GM18505 (cell line): ENCODE data around the gene METTL26.
"Not testable (repeated sequence)": the region's sequence is repeated elsewhere in the genome, so short reads cannot be mapped to it uniquely, and the experiment has no call there.

Source experiments
- ATAC-seq: cut with Tn5 transposase; IDR thresholded peaks from one replicate; pipeline ENCODE4 v1.9.1; 2021; ENCODE audit not compliant: unreplicated experiment
- POLR2A ChIP-seq: IDR thresholded peaks from 4 replicates; pipeline ENCODE4 v1.6.1; 2011; ENCODE audit warnings: borderline replicate concordance; ENCODE audit not compliant: insufficient read depth, insufficient read length; ENCODE audit errors: extremely low read depth

The METTL26 gene

DNA sequence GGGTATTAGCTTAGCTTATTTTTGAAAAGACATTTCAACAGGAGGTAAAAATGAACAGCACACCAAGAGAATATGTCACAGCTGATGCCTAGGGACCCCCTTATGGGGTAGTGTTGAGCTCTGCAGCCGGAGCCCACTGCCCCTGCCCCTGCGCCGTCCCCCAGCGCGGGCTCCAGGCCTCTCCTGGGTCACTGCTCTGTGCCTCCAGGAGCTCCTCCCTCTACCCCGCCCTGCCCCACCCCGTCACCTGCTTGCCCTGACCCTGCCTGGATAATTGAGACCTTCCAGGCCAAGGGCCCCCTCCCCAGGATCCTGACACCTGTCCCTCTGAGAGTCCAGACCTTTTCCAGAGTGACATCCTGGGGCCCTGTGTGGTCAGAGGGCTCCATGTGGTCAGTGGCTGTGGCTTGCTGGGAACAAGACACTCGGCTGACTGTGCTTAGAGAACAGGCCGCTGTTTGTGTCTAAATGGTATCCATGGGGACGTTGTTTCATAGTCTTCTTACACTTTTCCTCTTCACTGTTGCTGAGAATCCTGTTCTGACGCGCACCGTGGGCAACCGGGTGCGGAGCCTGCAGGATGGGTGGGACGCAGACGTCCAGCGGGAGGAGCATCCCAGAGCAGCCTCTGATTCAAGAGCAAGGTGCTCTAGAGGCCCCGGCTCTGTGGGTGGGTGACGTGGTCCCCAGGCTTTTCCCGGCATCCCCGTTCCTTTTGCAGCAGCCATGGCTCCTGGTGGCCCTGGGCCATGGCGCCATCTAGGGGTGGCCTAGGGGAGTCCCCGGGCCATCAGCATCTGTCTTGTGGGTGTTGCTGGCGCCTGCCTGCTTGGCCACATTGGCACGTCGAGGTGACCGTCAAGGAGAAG, 25.4 kb downstream of the METTL26 start:
- no peak for TF ChIP-seq POLR2A
- ATAC-seq = no peak

DNA sequence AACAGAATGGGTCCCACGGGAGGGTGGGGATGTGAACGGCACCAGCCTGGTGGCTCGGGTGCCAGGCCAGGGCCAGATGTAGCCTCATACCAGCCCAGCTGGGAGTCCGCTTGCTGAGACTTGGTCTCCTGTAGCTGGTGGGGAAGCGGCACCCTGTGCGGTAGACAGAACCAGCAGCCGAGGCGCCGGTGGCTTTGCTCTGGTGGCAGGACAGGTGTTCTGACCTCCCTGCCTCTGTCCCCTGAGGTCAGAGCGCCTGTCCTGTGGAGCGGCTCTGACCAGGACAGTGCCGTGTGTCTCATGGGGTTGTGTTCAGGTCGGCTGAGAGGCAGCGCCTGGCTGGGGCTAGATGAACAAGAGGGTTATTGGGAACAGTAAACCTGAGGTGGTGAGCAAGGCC, 26.1 kb downstream of the METTL26 start:
- ATAC-seq = no peak
- no peak for TF ChIP-seq POLR2A

DNA sequence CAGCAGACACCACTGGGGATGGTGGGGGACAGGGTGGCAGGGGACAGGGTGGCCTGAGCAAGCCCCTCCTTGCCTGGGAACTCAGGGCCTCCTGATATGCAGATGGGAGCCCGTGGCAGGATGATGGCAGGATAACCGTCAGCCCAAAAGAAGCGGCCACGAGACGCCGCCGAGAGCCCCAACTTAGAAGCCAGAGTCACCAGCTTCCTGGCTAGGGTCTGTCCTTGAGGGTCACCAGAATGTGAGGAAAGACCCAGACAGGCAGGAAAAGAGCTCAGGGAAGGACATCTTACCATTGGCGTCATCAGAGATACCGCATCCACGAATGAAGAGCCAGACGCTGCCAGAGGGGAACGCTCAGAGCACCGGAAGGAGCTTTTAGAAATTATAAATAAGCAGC, 26.8 kb downstream of the METTL26 start:
- TF ChIP-seq POLR2A = no peak
- no peak for ATAC-seq

DNA sequence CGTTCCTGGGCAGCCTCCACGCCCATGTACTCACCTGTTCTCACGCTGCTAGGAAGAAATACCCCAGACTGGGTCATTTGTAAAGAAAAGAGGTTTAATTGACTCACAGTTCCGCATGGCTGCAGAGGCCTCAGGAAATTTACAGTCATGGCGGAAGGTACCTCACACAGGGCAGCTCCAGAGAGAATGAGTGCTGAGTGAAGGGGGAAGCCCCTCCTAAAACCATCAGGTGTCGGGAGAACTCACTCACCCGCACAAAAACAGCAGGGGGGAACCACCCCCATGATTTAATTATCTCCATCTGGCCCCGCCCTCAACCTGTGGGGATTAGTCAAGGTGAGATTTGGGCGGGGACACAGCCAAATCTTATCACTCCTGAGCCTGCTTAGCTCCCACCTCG, 28.1 kb downstream of the METTL26 start:
- no peak for ATAC-seq

DNA sequence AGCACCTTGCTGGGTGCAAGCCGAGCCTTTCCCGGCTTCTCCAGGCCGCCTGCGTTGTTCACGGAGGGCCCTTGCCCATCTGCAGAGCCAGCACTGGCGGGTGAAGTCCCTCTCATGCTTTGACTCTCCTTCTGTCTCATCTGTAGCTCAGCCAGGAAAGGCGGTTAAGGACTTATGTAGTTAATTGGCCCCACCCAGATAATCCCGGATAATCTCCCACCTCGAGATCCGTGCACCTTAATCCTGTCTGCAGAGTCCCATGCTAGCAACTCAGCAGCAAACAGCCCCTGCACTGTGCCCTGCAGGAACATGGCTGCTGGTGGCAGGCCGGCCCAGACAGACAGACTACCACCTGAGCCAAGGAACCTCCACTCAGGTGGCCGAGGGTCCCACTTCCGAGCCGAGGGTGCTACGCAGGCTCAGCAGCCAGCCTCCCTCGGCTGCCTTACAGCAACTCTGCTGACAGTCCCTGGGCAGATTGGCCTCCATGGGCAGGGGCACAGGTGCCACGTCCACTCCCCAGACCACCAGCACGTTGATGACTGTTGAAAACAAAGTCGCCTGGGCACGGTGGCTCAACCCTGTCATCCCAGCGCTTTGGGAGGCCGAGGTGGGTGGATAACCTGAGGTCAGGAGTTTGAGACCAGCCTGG, 29.3 kb downstream of the METTL26 start:
- ATAC-seq = no peak
- TF ChIP-seq POLR2A = no peak

More for the DNA sequence above, 28.1 kb downstream of the METTL26 start:
- no peak for TF ChIP-seq POLR2A

DNA sequence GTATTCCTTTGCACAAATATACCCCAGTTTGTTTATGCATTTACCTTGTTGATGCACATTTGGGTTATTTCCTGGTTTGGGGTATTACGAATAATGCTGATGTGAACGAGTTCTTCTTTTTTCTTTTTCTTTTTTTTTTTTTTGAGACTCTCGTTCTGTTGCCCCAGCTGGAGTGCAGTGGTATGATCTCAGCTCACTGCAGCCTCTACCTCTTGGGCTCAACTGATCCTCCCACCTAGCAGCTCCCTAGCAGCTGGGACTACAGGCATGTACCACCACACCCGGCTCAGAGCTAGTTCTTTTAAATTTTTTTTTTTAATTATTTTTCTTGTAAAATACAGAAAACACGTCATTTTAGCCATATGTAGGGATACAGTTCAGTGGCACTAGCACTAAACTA, 32.2 kb downstream of the METTL26 start:
- ATAC-seq = no peak
- no peak for TF ChIP-seq POLR2A

DNA sequence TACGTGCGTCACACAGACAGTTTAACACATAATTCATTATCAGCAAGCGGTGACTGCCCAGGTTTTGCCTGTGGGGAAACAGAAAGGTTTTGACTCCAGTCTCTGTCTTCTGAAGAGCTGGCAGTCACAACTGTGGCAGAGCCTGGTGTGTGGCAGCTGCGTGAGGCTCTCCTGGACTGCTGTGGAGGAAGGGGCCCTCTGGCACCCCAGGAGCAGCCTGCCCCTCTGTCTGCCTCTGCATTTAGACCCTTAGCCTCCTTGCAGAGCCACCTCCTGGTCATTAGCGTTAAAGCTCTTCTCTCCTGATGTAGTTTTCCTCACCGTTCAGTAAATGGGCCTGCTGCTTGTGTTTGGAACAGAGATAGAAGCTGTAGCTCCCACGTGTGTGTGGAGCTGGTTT, 35.3 kb downstream of the METTL26 start:
- no peak for TF ChIP-seq POLR2A
- no peak for ATAC-seq

DNA sequence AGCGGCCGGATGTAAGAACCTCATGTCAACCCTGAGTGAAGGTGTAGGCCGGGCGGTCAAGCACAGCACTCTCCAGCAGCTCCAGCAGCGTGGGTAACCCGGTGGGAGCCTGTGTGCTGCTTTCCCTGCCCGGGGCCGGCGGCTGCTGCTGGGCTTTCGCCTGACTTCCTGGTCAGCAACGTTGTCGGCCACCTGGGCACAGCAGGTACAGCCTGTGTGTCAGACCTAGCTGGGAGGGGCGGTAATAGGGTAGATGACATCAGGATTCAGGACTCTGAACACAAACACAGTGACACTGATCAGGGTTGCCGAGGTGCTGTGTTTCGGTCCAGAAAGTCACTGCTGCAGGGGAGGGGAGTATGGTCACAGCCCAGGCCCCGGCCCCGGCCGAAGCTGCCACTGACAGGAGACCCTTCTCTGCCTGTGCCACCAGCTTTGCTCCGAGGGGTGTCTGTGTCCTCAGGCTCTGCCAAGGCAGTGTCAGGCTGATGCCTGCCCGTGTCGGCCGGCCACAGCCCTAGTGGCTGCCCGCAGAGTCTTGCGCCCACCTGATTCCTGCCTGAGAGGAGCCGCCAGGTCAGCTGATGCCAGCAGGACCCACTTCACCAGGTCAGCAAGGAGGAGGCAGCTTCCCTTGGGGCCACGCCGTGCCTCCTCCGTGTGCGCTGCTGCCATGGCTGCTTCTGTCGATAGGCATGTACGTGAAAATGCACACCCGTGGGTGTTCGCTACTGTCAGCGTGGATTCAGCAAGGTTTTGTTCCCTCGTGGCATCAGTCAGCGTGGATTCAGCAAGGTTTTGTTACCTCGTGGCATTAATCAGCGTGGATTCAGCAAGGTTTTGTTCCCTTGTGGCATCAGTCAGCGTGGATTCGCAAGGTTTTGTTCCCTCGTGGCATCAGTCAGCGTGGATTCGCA, 37.0 kb downstream of the METTL26 start:
- no peak for ATAC-seq

DNA sequence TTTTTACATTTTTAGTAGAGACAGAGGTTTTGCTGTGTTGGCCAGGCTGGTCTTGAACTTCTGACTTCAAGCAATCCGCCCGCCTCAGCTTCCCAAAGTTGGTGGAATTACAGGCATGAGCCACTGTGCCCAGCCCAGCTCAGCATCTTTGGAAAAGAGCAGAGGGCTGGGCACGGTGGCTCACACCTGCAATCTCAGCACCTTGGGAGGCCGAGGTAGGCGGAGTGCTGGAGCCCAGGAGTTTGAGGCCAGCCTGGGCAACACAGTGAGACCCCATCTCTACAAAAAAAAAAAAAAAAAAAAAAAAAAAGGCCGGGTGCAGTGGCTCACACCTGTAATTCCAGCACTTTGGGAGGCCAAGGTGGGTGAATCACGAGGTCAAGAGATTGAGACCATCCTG, 38.5 kb downstream of the METTL26 start:
- not testable (repeated sequence) for ATAC-seq

More for the DNA sequence above, 37.0 kb downstream of the METTL26 start:
- TF ChIP-seq POLR2A = no peak

DNA sequence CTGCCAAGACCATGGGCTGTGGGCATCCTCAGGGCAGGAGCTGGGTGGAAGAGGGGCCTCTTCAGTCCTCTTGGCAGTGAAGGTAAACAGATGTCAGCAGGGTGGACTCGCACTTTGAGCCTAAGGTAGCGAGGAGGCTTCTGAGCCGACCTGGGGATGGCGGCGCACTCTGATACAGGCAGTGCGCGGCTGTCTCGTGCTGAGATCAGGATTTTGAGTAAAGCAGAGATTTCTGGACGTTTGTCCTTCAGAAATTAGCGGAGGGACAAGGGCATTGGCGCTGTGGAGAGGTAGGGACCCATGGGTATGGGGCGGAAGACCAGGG, 39.4 kb downstream of the METTL26 start:
- no peak for TF ChIP-seq POLR2A
- ATAC-seq = no peak

DNA sequence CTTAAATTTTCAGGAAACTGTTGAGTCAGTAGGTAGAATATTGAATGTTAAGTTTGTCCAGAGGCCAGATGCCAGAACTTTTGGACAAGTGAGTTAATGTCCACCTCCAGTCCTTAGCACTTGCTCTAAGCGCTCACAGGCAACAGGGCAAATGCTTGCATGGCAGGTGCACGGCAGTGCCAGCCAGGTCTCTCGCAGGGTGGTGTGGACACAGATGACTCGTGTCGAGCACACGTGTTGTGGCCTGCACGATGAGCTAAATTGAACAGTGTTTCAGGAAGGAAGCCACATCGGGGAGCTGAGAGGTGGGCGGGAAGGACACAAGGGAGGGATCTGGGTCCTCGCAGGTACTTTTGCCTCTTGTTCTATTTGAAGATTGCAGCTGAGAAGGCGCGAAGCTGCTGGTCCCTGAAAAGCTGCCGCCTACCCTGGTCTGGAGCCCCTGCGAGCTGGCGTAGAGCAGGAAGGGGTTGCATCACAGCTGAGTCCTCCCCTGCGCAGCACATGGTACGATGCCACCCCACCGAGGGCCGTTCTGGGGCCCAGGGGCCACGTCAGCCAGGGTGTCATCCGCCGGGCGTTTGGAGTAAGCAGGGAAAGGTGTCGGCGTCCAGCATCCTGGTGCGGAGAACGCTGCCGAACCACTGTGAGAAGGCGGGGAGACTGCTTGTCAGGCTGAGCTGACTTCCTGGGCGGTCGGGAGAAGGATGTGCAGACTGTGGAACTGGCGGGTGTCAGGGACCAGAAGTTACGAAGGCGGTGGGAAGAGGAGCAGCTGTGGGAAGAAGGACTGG, 40.0 kb downstream of the METTL26 start:
- no peak for ATAC-seq
- no peak for TF ChIP-seq POLR2A

DNA sequence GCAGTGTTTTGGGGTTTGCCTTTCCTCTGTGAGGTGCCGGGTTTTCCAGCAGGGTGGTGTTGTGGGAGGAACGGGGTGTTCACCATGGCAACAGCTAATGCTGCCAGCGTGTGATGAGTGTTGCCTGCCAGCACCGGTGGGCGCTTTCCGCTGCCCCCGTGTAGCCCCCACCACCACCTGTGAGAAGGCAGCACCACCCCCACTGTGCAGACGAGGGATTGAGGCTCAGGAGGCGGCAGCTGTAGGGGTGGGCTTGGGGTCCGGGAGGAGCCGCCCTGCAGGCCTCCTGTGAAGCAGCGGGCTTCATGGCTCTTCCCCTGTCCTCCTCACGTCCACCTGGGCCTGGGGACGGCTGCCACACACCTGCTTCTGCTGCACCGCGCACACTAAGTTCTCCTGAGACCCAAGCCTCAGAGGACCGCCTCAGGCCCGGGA, 41.0 kb downstream of the METTL26 start:
- TF ChIP-seq POLR2A = no peak
- no peak for ATAC-seq

DNA sequence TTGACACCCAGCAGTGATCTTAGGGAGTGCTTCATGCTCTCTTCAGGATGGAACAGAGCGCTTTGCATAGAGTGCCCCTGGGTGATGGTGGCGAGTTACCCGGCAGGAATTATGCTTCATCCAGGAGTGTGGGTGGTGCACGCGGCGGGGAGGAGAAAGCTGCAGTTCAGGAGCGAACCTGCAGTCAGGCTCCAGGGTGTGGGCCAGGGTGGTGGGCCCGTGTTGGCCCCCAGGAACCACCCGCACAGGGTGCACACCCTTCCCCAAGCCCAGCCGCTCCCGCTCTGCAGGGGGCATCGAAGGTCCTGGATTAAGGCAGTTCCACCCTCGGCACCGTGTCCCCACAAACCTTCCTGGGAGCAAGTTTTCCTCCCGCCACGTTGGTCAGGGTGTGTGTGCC, 42.3 kb downstream of the METTL26 start:
- no peak for TF ChIP-seq POLR2A
- ATAC-seq = no peak
